ENCODE data around the gene EPB41L4A.
"Not testable (repeated sequence)": the region's sequence is repeated elsewhere in the genome, so short reads cannot be mapped to it uniquely, and the experiment has no call there.

The EPB41L4A gene

DNA sequence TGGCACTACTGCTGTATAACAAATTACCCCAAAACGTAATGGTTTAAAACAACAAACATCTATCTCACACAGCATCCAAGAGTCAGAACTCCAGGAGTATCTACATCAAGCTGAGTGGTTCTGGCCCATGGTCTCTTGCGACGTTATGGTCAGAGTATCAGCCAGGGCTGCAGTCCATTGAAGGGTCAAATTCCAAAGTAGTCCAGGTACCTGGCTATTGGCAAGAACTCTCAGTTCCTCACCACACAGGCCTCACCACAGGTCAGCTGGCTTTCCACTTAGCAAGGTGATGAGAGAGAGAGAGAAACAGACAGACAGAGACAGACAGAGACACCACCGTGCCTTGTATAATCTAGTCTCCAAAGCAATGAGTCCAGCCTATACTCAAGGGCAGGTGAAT lies 22.6 kb downstream of the EPB41L4A start:
- DNase-seq, result no peak

DNA sequence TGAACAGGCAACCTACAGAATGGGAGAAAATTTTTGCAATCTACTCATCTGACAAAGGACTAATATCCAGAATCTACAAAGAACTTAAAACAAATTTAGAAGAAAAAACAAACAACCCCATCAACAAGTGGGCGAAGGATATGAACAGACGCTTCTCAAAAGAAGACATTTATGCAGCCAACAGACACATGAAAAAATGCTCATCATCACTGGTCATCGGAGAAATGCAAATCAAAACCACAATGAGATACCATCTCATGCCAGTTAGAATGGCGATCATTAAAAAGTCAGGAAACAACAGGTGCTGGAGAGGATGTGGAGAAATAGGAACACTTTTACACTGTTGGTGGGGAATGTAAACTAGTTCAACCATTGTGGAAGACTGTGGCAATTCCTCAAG lies 23.8 kb downstream of the EPB41L4A start:
- not testable (repeated sequence) for DNase-seq

DNA sequence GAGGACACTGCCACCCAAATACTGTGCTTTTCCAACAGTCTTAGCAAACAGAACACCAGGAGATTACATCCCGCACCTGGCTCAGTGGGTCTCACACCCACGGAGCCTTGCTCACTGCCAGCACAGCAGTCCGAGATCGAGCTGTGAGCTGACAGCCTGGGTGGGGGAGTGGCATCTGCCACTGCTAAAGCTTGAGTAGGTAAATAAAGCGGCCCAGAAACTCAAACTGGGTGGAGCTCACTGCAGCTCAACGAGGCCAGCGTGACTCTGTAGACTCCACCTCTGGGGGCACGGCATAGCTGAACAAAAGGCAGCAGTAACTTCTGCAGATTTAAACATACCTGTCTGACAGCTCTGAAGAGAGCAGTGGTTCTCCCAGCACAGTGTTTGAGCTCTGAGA lies 28.8 kb downstream of the EPB41L4A start:
- no peak for DNase-seq

DNA sequence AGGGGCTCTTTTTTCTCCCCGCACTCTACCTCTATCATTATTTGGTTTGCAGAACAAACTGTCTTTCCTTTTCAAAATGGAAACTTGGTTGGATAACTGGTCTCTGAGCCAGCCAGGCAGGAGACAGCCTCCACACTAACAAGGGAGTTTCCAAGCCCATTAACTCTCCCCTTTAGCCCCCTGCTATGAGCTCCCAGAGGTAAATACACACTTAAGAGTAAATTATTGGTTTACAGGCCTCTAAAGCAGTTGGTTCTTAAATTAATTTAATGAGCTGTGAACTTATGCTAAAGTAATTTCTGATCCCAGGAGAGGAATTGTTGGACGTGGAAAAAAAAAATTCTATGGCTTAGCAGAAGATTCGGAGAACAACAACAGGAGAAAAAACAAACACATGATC lies 30.3 kb downstream of the EPB41L4A start:
- DNase-seq, result no peak

DNA sequence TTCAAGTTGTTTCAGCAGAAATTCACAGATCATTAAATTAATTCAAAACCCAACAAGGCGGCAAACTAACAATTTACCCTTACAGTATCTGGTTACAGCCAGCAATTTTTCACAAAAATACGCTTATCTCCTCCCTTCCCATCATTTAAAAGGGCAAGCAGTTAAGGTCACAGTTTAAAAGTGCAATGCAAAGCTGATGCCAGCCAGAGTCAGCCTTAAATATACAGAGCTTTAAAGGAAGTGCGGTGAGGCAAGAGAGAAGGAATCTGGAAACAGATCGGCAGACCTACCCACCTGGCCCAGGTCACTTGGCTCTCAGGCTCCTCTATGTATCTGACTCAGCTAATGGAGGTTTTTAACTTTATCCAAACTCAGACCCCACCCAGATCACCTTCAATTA lies 31.0 kb downstream of the EPB41L4A start:
- DNase-seq, result no peak

DNA sequence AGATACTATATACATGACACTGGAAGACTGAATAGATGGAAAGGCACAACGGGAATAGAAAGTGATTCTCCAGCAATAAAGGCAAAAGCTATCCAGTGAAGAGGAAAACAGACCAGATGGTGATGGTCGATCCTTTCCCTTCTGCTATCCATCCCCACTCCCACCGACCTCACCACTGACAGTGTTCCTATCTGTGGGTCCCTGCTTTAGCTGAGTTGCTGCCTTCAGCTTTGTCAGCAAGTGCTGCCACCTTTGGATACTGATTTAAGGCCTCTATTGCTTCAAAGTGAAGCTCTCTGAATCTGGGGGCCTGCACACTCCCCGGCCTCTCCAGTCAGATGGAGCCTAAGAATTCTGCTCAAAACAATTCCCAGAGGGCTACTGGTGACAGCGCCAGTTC lies 32.3 kb downstream of the EPB41L4A start:
- DNase-seq, result no peak

DNA sequence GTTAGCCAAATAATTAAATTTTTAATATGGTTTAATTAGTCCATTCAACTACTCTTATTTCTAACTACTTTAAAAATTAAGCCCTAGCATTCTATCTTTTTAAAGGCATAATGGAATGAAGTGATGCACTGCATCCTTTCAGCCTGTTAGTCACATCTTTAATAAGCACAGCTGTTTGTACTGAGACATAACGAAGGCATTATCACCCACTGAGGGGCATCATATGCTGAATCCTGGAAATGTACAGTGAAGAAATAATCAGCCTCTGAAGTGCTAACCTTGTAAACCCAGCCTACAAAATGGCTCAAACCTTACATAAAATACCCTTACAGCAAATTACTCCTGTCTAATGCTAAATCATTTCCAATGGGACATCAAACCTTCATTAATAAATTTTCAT lies 33.1 kb downstream of the EPB41L4A start:
- DNase-seq, result no peak

DNA sequence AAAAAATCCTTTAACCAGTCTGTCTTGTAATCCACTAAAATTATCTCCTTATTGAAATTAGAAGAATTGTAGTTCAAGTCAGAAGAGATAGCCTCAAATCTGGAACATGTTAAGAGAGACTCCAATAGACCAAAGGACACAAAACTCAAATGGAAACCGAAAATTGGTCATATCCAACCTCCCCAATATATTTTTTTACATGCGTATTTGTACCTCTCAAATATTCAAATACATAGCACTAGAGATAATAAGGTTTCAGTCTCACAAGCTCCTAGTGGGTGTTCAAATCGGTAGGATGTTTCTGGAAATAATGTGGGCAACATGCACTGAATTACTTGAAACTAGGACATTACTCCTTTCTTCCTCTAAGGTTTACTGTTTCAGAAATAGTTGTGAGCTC lies 33.5 kb downstream of the EPB41L4A start:
- no peak for DNase-seq

DNA sequence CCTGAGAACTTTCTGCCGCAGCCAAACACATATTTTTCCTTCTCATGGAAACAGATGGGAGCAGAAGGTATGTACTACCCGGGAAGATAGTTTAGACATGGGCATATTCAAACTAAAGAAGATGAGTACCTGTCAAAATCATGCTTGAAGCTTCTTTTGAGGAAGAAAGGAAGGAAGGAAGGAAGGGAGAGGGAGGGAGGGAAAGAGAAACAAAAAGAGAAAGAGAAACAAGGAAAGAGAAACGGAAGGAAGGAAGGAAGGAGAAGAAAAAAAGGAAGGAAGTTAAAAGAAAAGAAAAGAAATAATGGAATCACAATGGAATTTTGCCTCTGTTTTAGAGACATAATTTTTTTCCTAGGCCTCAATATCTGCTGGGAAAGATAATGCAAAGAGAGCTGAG lies 34.6 kb downstream of the EPB41L4A start:
- no peak for DNase-seq

DNA sequence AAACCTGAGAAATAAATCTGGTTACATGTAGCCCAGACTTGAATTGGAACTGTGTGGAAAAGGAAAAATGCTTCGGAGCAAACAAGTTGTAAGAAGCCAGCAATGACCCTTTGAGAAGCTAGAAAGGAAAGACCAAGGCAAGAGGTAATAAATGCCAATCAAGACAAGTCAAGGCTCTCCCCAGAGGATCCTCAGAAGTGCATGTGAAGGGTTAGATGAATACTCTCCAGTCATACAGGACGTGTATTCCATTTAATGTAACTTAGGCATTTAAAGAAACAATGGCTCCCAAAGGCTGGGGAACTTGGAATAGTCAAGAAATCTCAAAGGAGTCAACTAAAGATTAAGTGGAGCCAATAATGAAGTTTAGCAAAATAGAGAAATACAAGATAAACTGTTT lies 36.2 kb downstream of the EPB41L4A start:
- no peak for DNase-seq

DNA sequence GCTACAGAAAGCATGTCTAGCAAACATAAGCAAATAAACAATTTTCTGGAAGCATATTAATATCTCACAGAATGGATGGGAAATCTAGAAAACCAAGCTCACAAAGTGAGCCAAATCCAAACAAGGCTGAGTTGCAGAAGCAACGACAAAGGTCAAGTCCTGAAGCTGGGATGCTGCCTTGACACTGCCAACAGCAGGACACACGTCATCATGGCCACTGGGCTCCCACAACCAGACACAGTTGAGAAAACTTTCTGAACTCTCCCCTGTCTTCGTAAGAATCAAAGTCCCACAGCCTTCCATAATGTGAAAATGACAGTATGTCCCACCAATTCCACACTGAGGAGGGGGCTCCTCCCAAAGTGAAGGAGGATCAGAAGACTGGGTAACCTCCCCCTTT lies 37.6 kb downstream of the EPB41L4A start:
- DNase-seq, result no peak

DNA sequence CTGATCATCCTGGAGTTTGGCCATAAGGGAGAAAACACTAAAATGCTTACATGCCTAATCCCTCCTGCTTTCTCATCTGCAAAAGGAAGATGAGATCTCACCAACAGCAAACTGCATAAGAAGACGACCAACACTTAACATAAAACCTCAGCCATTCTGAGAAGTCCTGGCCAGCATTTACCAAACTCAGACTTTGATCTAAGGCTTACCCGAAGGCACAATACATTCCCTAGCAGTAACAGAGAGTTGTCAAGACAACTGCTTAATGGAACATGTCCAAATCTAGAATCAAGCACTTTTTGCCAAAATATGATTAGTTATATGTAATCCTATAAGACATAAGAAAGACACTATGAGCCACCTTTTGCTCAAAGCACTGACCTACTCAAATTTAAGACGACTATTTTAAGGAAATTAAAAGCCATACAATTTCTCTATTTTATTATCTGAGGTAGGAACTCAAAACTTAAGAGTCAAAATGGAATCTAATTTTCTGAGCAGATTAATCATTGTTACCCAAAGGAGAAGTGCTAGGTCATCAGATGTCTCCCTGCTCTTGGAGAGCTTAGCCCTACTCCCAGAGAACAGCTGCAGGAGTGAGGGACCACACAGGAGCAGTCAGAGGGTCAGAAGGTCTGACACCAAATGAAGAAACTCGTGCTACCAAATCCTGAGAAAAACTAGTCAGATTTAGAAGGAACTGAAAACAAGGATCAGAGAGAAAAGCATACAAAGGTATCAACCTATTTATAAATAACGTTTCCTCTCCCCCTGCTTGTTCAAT lies 39.3 kb downstream of the EPB41L4A start:
- DNase-seq, result no peak

DNA sequence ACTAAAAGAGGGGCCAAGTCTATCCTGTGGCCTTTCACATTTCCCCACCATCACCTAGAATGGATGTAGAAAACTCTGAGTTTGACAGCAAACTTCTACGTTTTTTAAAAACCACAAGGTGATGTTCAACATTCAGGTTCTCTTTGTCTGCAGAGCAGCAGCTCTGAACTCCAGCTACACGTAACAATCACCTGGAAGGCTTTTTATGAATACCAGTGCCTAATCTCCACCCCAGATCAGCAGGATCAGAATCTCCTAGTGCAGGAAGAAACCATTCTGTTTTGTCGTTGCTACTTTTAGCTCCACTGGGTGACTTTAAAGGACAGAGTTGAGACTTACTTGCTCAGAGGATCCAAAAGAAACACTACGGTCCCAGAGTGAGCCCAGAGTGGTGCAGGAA lies 44.3 kb downstream of the EPB41L4A start:
- no peak for DNase-seq

DNA sequence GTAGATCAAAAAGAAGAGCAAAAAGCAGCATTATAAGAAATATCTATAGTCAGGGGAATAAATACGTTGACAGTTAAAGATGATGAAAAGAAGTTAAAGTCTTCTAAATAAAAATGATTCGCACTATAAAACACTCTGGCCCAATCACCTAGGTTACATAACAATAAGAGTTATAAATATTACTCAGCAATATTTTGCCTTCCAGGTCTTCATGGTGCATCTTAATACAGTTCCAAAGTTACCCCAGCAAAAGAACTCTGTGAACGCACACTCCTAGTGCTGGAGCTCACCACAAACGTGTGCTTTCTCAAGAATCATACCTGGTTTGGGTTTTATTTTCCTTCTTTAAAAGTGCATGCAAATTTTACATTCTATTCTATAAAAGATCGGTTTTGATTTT lies 44.7 kb downstream of the EPB41L4A start:
- no peak for DNase-seq

DNA sequence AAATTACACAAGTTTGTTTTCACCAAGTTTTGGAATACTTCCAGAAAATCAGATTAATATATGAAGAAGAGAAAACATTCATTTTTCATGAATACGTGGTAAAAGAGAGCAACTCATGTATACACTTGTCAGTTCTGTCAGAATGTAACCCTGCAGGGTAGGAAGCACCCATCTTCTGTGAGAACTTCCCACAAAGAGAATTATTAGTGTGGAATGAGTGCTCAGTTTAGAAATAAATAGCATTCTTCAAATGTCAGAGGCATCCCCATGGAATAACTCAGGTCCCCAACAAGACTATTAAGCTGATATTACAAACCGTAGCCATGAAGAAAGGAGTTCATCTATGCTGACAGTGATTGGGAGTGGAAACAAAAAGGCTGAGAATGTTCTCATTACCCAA lies 45.2 kb downstream of the EPB41L4A start:
- no peak for DNase-seq

DNA sequence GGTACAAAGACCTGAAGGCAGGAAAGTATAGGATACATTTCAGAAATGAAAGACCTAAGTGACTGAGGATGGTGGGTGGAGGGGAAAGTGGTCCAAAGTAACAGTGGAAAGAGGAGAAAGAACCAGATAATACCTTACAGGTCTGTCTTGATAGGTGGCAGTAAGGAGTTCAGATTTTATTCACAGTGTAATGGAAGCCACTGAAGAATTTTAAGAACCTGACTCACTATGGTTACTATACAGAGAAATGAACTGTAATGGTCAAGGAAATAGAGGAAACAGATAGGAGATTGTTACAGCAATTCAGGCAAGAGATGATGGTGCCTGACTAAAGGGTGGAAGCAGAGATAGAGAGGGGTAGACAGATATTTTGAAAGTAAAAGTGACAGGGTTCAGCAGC lies 46.5 kb downstream of the EPB41L4A start:
- no peak for DNase-seq

DNA sequence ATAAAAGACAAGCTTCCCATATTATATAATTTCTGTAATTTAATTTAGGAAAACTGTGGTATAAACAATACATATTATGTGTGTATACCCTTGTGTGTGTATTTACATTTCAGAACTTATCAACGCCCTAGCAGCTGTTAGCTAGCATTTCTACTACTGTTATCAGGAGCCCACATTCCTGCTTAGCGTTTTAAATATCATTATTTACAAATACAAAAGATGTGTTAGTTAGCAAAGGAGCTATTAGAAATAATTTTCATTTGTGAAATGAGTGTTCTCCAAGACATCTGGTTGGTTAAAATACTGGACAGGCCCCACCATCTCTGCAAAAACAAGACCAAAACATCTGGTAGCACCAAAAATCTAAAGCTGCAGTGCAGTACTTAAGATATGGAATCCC lies 48.0 kb downstream of the EPB41L4A start:
- DNase-seq, result no peak

DNA sequence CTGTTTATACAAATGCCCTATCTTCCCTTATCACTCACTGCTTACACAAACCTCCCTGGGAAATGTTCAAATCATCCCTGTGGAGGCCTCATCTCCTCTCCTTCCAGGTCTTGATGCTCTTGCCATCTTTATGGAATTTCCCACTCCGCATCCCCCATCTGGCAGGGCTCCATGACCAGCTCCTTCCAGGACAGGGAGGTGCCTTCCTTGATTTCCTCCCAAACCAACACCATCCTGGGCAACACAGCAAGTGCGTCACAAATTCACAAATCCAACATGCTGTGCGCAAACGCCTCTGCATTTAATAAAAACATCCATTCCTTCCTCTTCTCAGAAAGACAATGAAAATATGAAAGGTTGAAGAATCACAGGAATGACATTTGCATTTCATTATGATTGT lies 51.7 kb downstream of the EPB41L4A start:
- DNase-seq, result no peak

DNA sequence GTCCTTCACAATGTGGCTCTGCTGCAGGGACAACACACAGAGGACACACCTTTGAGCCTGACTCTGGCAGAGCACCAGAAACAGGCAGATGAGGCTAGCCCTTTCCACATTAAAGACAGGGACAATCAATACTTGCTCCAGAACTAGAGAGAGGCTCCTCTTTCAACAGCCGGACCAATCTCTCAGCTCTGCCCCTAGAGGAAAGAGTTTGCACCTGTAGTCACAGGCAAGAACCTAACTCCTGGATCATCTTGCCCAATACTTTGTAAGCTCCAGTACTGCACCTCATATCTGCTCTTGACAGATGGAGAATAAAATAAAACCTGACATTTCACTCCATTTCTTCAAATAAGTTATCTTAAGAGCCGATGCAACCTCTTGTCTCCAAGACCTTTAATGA lies 52.1 kb downstream of the EPB41L4A start:
- DNase-seq, result no peak

DNA sequence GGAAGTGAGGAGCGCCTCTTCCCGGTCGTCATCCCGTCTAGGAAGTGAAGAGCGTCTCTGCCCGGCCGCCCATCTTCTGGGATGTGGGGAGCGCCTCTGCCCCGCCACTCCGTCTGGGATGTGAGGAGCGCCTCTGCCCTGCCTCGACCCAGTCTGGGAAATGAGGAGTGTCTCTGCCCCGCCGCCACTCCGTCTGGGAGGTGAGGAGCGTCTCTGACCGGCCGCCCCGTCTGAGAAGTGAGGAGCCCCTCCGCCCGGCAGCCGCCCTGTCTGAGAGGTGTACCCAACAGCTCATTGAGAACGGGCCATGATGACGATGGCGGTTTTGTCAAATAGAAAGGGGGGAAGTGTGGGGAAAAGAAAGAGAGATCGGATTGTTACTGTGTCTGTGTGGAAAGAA lies 58.3 kb downstream of the EPB41L4A start:
- DNase-seq, result not testable (repeated sequence)

DNA sequence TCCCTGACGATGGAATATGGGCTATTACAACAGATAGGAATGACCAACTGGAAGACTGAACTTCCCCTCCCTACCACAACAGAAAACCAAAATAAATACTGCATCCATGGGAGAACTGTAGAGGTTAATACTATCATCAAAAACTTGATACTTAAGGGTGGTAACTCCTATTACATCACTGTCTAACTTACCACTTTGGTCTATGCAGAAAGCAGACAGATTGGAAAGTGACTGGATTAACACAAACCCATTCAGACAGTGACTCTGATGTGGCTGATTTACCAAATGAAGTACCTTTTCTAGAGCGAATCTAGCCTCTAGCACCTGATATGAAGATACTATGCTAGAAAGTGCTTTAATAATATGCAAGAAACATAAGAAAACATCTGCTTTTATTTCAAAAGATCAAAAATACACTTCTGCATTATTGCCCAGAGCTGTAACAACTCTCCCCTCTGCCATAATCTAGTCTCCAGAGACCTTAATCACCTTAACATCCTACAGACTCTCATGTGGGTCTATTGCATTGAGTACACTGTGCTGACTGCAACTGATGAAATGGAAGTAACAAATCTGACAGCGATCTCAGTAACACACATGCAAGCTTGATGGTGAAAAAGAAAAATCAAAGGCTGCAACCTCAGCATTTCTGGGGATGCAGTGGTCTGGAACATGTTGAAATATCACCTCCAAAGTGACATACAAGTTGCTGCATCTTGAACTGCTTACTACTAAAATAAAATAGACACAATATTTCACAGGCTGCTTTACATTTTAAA lies 62.7 kb downstream of the EPB41L4A start:
- DNase-seq, result no peak

DNA sequence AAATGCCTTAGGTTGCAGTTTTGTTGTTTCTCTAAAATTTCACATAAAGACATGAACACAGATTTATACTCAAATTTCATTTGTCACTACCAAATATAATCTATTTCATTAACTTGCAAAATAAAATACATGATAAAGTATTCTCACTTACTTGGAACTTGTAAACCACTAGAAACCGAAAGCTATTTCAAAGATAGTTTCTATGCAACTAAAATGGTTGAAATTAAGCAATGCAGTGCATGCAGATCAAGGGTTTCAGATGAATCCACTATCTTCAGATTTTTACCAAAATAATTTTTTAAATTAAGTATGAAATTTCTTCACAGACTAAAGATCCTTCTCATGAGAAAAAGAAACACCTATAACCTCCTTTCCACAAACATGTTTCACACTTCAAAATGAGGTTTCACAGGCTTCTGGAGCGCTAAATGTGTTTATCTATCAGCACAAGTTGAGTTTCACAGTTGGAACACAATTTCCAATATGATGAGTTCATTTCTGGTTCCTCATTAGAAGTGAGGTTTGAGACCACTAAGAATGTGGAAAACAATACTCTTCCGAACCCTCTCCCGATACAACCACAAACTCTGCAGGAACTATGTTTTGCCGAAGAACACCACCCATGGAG lies 63.9 kb downstream of the EPB41L4A start:
- no peak for DNase-seq

DNA sequence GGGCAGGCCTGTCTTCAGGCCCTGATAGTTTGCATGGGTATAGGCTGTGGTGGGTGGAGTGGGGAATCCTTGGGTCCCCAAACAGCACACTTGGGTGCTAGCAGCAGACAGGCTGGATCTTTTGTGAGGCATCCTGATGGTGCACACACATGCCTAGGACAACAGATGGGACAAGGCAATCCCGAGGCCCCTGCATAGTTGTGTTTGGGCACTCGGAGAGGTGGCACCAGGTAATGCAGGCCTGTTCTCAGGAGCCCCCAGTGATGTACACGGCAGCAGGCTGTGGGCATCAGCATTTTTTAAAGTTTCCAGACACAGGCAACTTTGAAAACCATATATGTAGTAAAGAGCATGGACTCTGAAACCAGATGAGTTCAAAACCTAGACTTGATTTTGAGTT lies 65.4 kb downstream of the EPB41L4A start:
- no peak for DNase-seq

DNA sequence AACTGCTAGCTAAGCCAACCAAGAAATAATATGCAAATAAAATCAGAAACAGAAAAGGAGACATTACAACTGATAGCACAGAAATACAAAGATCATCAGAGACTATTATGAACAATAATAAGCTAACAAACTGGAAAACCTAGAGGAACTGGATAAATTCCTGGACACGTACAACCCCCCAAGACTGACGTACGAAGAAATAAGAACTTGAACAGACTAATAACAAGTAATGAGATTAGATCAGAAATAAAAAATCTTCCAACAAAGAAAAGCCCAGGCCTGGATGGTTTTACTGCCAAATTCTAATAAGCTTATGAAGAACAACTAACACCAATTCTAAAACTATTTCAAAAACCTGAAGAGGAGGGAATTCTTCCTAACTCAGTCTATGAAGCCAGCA lies 67.9 kb downstream of the EPB41L4A start:
- no peak for DNase-seq
